Fibroblast of the aortic adventitia (primary cell): Measurements from ENCODE around the gene KLHDC10. TPM values are rescaled to one million over a fixed set of nuclear protein-coding genes. Genes with fewer than 3 reads are reported as not detected.

Experiments
- DNase-seq: peaks from one replicate; pipeline ENCODE4 v3.0.0-alpha.2; 2010; ENCODE audit warnings: low read depth
- H3K4me3 ChIP-seq: 2 replicates; pipeline ENCODE4 v1.5.1; 2011; ENCODE audit warnings: low read depth, mild to moderate bottlenecking, control low read depth, low read length, moderate library complexity
- total RNA-seq: library from RNA; depleted of rRNA; stranded (reverse); fragments of >200 nt; gene quantifications from 2 replicates; pipeline ENCODE4 v1.2.3, GENCODE V29; 2012; ENCODE audit warnings: low replicate concordance
- TF ChIP-seq, protein P1 (sequence below): IDR thresholded peaks from 2 replicates; pipeline ENCODE4 v1.5.1; 2011; ENCODE audit warnings: mild to moderate bottlenecking, low read length, control low read depth, inconsistent platforms; ENCODE audit not compliant: insufficient read depth

Gene KLHDC10
- total RNA-seq, 1 donor = 27.2 TPM

DNA sequence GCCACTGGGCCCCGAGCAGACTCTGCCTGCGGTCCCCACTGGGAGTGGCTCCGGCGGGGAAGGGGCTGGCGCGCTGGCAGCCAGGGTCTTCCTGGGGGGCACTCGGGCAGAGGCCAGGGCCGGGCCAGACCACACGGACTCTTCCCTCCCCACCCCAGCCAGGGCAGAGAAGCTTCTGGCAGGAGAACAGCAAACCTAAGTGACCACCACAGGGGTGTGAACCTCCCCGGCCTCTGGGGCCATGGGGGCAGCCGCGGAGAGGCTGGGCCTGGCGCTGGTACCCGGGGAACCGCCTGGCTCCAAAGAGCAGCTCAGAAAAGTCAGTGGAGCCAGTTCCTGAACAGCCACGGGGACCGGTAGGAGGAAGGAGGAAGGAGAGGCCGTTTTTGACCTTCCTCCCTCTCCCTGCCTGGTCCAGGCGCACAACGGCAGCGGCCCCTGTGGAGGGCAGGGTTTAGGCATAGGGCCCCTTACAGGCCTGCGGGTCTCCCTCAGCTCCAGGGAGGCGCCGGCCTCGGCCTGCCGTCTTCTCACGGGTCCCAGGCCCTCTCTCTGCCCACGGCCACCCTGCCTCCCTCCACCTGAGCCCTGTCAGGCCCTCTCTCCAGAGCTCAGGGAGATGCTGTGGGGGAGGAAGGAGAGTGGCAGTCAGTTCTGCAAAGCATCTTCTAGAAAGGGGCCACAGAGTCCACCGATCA, 83.0 kb downstream of the KLHDC10 start:
- DNase-seq = no peak
- no peak overlapping the region for H3K4me3 ChIP-seq
- TF ChIP-seq, protein P1, sequence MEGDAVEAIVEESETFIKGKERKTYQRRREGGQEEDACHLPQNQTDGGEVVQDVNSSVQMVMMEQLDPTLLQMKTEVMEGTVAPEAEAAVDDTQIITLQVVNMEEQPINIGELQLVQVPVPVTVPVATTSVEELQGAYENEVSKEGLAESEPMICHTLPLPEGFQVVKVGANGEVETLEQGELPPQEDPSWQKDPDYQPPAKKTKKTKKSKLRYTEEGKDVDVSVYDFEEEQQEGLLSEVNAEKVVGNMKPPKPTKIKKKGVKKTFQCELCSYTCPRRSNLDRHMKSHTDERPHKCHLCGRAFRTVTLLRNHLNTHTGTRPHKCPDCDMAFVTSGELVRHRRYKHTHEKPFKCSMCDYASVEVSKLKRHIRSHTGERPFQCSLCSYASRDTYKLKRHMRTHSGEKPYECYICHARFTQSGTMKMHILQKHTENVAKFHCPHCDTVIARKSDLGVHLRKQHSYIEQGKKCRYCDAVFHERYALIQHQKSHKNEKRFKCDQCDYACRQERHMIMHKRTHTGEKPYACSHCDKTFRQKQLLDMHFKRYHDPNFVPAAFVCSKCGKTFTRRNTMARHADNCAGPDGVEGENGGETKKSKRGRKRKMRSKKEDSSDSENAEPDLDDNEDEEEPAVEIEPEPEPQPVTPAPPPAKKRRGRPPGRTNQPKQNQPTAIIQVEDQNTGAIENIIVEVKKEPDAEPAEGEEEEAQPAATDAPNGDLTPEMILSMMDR = no peak

GRCh38 chr7:130154131-130154500, 83.8 kb downstream of the KLHDC10 start:
- TF ChIP-seq, protein P1 = no peak
- DNase-seq = no peak
- no peak overlapping the region for H3K4me3 ChIP-seq

DNA sequence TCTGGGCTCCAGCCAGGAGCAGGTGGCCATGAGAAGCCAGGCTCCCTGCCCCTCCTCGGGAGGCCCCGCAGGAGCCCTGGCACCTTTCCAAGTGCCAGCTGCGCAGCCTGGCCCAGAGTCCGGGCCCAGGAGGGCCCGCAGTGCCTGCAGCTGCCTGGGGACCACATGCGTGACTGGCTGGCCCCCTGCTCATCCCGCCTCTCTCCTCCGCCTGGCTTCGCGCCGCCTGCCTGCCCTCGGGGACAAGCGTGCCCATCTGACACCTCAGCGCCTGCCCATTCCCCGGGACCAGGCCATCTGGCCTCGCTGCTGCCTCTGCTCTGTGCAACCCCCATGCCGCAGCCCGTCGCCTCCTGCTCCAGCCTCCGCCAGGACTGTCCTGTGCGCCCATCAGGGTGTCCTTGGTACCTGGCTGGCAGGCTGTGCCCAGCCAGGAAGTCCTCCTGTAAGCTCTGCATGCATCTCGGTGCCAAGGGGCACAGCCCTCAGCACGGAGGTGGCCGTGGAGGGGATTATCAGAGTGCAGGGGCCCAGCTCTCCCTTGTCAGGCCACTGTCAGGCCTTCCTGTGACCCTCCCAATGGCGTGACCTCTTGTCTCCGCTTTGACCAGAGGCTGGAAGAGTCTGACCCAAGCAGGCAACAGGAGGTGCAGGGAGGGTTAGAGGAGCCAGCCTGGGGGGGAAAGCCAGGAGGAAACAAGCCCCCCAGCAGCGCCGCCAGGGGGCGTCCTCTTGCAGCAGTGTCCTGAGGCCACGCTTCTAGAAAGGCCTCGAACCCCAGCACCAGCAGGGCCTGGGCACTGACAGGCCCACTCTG, 84.4 kb downstream of the KLHDC10 start:
- H3K4me3 ChIP-seq = no peak overlapping the region
- TF ChIP-seq, protein P1 = no peak
- DNase-seq = no peak

GRCh38 chr7:130156140-130156539, 85.8 kb downstream of the KLHDC10 start:
- TF ChIP-seq, protein P1 = no peak

GRCh38 chr7:130157700-130158099, 87.4 kb downstream of the KLHDC10 start:
- TF ChIP-seq, protein P1 = no peak
- no peak overlapping the region for H3K4me3 ChIP-seq
- DNase-seq = no peak

More at GRCh38 chr7:130156140-130156539, 85.8 kb downstream of the KLHDC10 start:
- H3K4me3 ChIP-seq = no peak overlapping the region
- no peak for DNase-seq

GRCh38 chr7:130160023-130160422, 89.7 kb downstream of the KLHDC10 start:
- no peak overlapping the region for H3K4me3 ChIP-seq
- TF ChIP-seq, protein P1 = no peak
- DNase-seq = no peak
